HCT116 (cell line): ENCODE results near the gene CTDSPL2. TPM values are rescaled to one million over a fixed set of nuclear protein-coding genes. Genes with fewer than 3 reads are reported as not detected.
A peak's percentile ranks its signal among the peaks of the same experiment; 100 is the strongest.

ENCODE experiments used
- ATAC-seq: fragments of 200-7000 bp; cut with Tn5 transposase; 2 replicates; pipeline ENCODE4 v1.9.1; 2020; ENCODE audit warnings: mild to moderate bottlenecking, moderate library complexity
- BruUV-seq: library from RNA; stranded (reverse); fragments of 400-500 nt; replicated peaks from 2 replicates; lab custom pipeline; 2021; lab: Mats Ljungman, UMichigan
- CTCF ChIA-PET: fragments of 300-600 bp; sonication (Branson Sonifier 250); formaldehyde crosslinking; loops from one replicate; lab custom pipeline; 2021; ENCODE audit warnings: antibody characterized with exemption; lab: Charles Lee
- POLR2A ChIA-PET: fragments of 300-600, 350-600 bp; sonication (Branson Sonifier 250); formaldehyde crosslinking; loops from one replicate; lab custom pipeline; 2021; ENCODE audit warnings: antibody characterized with exemption; lab: Charles Lee
- RAD21 ChIA-PET, 2 experiments: fragments of 300-600 bp; sonication (Branson Sonifier 250); formaldehyde crosslinking; loops; one replicate each; lab custom pipeline; 2023; ENCODE audit warnings: low total read pairs in 2 of 2; ENCODE audit not compliant: uncharacterized antibody in 2 of 2, unreplicated experiment in 2 of 2, low non-redundant PET in 1 of 2; lab: Charles Lee
- DNase-seq: peaks from one replicate; pipeline ENCODE4 v3.0.0-alpha.2; 2010; ENCODE audit warnings: low read depth, low spot score
- H2AFZ ChIP-seq: fragments of 200-600 bp; shearing (Covaris generic), sonication (generic); 2 replicates; pipeline ENCODE4 v1.6.1; 2017; ENCODE audit warnings: low read depth, mixed run types, mixed read lengths, antibody characterized with exemption, low read length; ENCODE audit not compliant: poor library complexity, severe bottlenecking
- H3K27ac ChIP-seq: 2 replicates; pipeline ENCODE4 v1.5.1; 2012; ENCODE audit warnings: low read depth, low read length
- H3K27me3 ChIP-seq: fragments of 200-600 bp; sonication (generic); 2 replicates; pipeline ENCODE4 v1.6.1; 2016; ENCODE audit warnings: mixed run types, low read length, mixed read lengths; ENCODE audit not compliant: insufficient read depth
- H3K36me3 ChIP-seq, 2 experiments: fragments of 200-500 bp in 1 of 2; fragments of 200-600 bp in 1 of 2; sonication (Bioruptor generic) in 1 of 2; sonication (generic) in 1 of 2; 2 replicates each; pipeline versions ENCODE4 v1.5.1 to v1.6.1; 2014 to 2016; ENCODE audit warnings: low read length in 2 of 2, inconsistent platforms in 1 of 2, mixed read lengths in 1 of 2, mixed run types in 1 of 2; ENCODE audit not compliant: insufficient read depth in 2 of 2, control insufficient read depth in 1 of 2
- H3K4me1 ChIP-seq, 2 experiments: fragments of 200-600 bp in 1 of 2; sonication (generic) in 1 of 2; 2 replicates each; pipeline versions ENCODE4 v1.5.1 to v1.6.1; 2012 to 2017; ENCODE audit warnings: low read length in 2 of 2, inconsistent platforms in 1 of 2, mild to moderate bottlenecking in 1 of 2, mixed read lengths in 1 of 2, mixed run types in 1 of 2, moderate library complexity in 1 of 2; ENCODE audit not compliant: insufficient read depth in 2 of 2, control insufficient read depth in 1 of 2
- H3K4me2 ChIP-seq: fragments of 200-600 bp; sonication (generic); 2 replicates; pipeline ENCODE4 v1.6.1; 2017; ENCODE audit warnings: mixed run types, low read length, mixed read lengths
- H3K4me3 ChIP-seq, 2 experiments: fragments of 200-600 bp in 1 of 2; sonication (generic) in 1 of 2; replicated peaks in 1 of 2; 2 replicates each; pipeline ENCODE4 v1.5.1; 2011 to 2016; ENCODE audit warnings: low read length in 2 of 2, control low read depth in 1 of 2, low read depth in 1 of 2, mild to moderate bottlenecking in 1 of 2, mixed read lengths in 1 of 2, mixed run types in 1 of 2
- H3K79me2 ChIP-seq: fragments of 200-600 bp; sonication (generic); 2 replicates; pipeline ENCODE4 v1.6.1; 2017; ENCODE audit warnings: mild to moderate bottlenecking, mixed run types, low read length, moderate library complexity, mixed read lengths; ENCODE audit not compliant: insufficient read depth
- H3K9ac ChIP-seq: fragments of 200-600 bp; sonication (generic); 2 replicates; pipeline ENCODE4 v1.6.1; 2016; ENCODE audit warnings: low read length, mixed read lengths
- H3K9me2 ChIP-seq: fragments of 200-600 bp; sonication (generic), shearing (Covaris generic); 2 replicates; pipeline ENCODE4 v1.6.1; 2017; ENCODE audit warnings: mixed run types, mild to moderate bottlenecking, moderate library complexity; ENCODE audit not compliant: insufficient read depth
- H3K9me3 ChIP-seq, 2 experiments: fragments of 200-500 bp in 1 of 2; fragments of 200-600 bp in 1 of 2; sonication (Bioruptor generic) in 1 of 2; sonication (generic) in 1 of 2; 2 replicates each; pipeline ENCODE4 v1.6.1; 2014 to 2017; ENCODE audit warnings: low read length in 2 of 2, mixed read lengths in 2 of 2, inconsistent platforms in 1 of 2, low read depth in 1 of 2, mild to moderate bottlenecking in 1 of 2, mixed run types in 1 of 2, moderate library complexity in 1 of 2; ENCODE audit not compliant: control insufficient read depth in 1 of 2, insufficient read depth in 1 of 2
- H4K20me1 ChIP-seq: fragments of 200-600 bp; sonication (generic), shearing (Covaris generic); 2 replicates; pipeline ENCODE4 v1.6.1; 2017; ENCODE audit warnings: mixed run types, mild to moderate bottlenecking, moderate library complexity; ENCODE audit not compliant: insufficient read depth
- CBX3 ChIP-seq: IDR thresholded peaks from 2 replicates; pipeline ENCODE4 v1.6.1; 2012; ENCODE audit warnings: low read depth
- EZH2 ChIP-seq: fragments of 200-600 bp; sonication (generic); IDR thresholded peaks from 2 replicates; pipeline ENCODE4 v1.6.1; 2017; ENCODE audit warnings: antibody characterized with exemption, mixed run types
- EZH2phosphoT487 ChIP-seq: fragments of 200-600 bp; IDR thresholded peaks from 2 replicates; pipeline ENCODE4 v1.6.1; 2018; ENCODE audit warnings: antibody characterized with exemption, borderline replicate concordance
- FOSL1 ChIP-seq: IDR thresholded peaks from 2 replicates; pipeline ENCODE4 v1.6.1; 2012; ENCODE audit warnings: low read depth
- JUND ChIP-seq: IDR thresholded peaks from 2 replicates; pipeline ENCODE4 v1.6.1; 2012
- POLR2A ChIP-seq: IDR thresholded peaks from 2 replicates; pipeline ENCODE4 v1.7.0; 2011; ENCODE audit warnings: borderline replicate concordance; ENCODE audit not compliant: insufficient read depth, insufficient read length; ENCODE audit errors: extremely low read depth
- POLR2AphosphoS5 ChIP-seq: IDR thresholded peaks from 2 replicates; pipeline ENCODE4 v1.6.1; 2011; ENCODE audit warnings: mild to moderate bottlenecking, low read depth, low read length, moderate library complexity
- SIN3A ChIP-seq: IDR thresholded peaks from 2 replicates; pipeline ENCODE4 v1.6.1; 2012; ENCODE audit warnings: low read depth
- SP1 ChIP-seq: IDR thresholded peaks from 2 replicates; pipeline ENCODE4 v1.6.1; 2012; ENCODE audit warnings: low read depth
- SRF ChIP-seq: IDR thresholded peaks from 2 replicates; pipeline ENCODE4 v1.6.1; 2012; ENCODE audit warnings: low read depth
- ZFX ChIP-seq: fragments of 450-650 bp; IDR thresholded peaks from 2 replicates; pipeline ENCODE4 v1.6.1; 2017
- ZNF274 ChIP-seq: fragments of 200-500 bp; sonication (Bioruptor generic); IDR thresholded peaks from 2 replicates; pipeline ENCODE4 v1.6.1; 2014; ENCODE audit warnings: mild to moderate bottlenecking, low read depth, low read length, inconsistent platforms
- intact Hi-C: fragments of 100-400 bp; cut with micrococcal nuclease; formaldehyde crosslinking; loops from 2 replicates; pipeline ENCODE4 v1.10.0; 2022
- total RNA-seq: library from RNA; stranded (reverse); gene quantifications from one replicate; pipeline ENCODE4 v1.2.1, GENCODE V29; 2021; ENCODE audit not compliant: unreplicated experiment
- TF ChIP-seq, protein P1 (sequence below): IDR thresholded peaks from 2 replicates; pipeline ENCODE4 v1.6.1; 2012
- TF ChIP-seq, protein P2 (sequence below): IDR thresholded peaks from 2 replicates; pipeline ENCODE4 v1.6.1; 2012
- TF ChIP-seq, protein P3 (sequence below): IDR thresholded peaks from 2 replicates; pipeline ENCODE4 v1.6.1; 2012; ENCODE audit warnings: low read depth
- TF ChIP-seq, protein P4 (sequence below): IDR thresholded peaks from 2 replicates; pipeline ENCODE4 v1.6.1; 2011; ENCODE audit warnings: mild to moderate bottlenecking, low read length, moderate library complexity; ENCODE audit not compliant: insufficient replicate concordance; ENCODE audit errors: extremely low read depth

The CTDSPL2 gene
- total RNA-seq, 1 experiment from 2014 or later: 56.0 TPM

DNA sequence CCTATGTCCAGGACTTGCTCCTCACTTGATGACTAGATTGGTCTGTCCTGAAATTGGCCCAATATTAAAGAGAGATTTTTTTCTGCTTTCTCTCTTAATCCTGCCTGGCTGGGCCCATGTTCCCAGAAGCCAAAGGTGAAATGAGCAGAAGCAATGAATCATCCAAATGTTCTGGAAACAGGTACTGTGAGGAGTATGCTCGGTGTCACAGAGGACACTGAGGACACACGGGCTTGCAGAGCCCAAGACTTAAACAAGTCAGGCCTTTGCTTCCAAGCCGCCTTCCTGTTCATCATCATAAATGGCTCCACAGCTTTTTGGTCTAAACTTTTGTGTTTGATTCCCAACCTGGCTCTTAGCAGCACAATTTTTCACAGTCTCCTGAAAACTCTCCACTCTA is 140.9 kb downstream of the CTDSPL2 start:
- H3K9me2 ChIP-seq: no peaks in the 10 kb centered on the region
- peaks cover 4 to 11% of the 10 kb centered on the region in 2 experiments; a peak in 2 of 4 replicates for H3K9me3 ChIP-seq
- H3K9ac ChIP-seq: no peak overlapping the region
- no peak for ATAC-seq
- intact Hi-C loops: no loop called here
- H3K79me2 ChIP-seq: no peaks in the 10 kb centered on the region
- no peak for DNase-seq
- peaks cover 27 to 40% of the 10 kb centered on the region in 2 experiments for H3K36me3 ChIP-seq
- RAD21 ChIA-PET: no interaction called here
- H3K4me3 ChIP-seq: no peak overlapping the region
- H3K27ac ChIP-seq: no peak overlapping the region
- H4K20me1 ChIP-seq: no peaks in the 10 kb centered on the region
- POLR2A ChIA-PET: interaction anchor here (0.7 kb wide), 1 partner anchor 701 kb away, joined by 4 read pairs; no protein-coding TSS in a partner anchor
- H2AFZ ChIP-seq: no peak overlapping the region
- TF ChIP-seq POLR2A (no peak), SIN3A (no peak), POLR2AphosphoS5 (0 out of 2 replicates have a peak, but pooled peaks have one; percentile 21)
- no peaks in the 10 kb centered on the region for H3K4me1 ChIP-seq
- H3K27me3 ChIP-seq: no peaks in the 10 kb centered on the region
- BruUV-seq: no TSS peak
- CTCF ChIA-PET: no interaction called here
- H3K4me2 ChIP-seq: no peak overlapping the region

DNA sequence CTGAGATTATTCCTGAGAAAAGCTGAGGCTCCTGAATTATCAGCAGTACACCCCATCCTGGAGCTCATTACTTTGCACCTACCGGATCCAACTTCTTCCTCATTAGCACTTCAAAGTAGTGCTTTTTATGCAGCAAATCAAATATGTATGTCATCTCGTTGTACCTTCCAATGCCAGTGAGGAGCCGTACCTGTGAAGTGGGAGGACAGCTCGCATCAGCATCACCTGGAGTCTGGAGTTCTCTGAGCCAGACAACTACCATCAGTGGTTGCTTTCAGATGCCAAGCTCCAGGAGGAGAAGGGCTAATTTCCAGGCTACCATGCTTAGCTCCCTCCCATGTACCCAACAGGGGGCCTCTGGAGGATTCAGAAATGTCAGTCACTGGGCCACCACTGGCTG is 141.9 kb downstream of the CTDSPL2 start:
- no peak overlapping the region for H3K9ac ChIP-seq
- no peaks in the 10 kb centered on the region for H3K4me1 ChIP-seq
- H3K79me2 ChIP-seq: no peaks in the 10 kb centered on the region
- ATAC-seq (no peak), DNase-seq (no peak)
- H3K9me2 ChIP-seq: no peaks in the 10 kb centered on the region
- ChIA-PET CTCF (no interaction called here), POLR2A (interaction anchor here (0.7 kb wide), 1 partner anchor 1059 kb away, joined by 3 read pairs; no protein-coding TSS in a partner anchor), RAD21 (no interaction called here)
- H4K20me1 ChIP-seq: no peaks in the 10 kb centered on the region
- BruUV-seq: TSS peak; percentile 24
- H3K4me3 ChIP-seq: no peak overlapping the region
- H3K27me3 ChIP-seq: no peaks in the 10 kb centered on the region
- no peak overlapping the region for H3K27ac ChIP-seq
- H3K36me3 ChIP-seq: peaks cover 18 to 30% of the 10 kb centered on the region in 2 experiments
- no peak overlapping the region for H2AFZ ChIP-seq
- H3K9me3 ChIP-seq: peaks cover 2 to 8% of the 10 kb centered on the region in 2 experiments; a peak in 2 of 4 replicates
- intact Hi-C loops: no loop called here
- no peak overlapping the region for H3K4me2 ChIP-seq
- TF ChIP-seq EZH2 (no peak), FOSL1 (no peak), SP1 (no peak), SIN3A (no peak), SRF (no peak), POLR2AphosphoS5 (no peak), EZH2phosphoT487 (no peak), ZNF274 (no peak), ZFX (no peak), JUND (no peak), POLR2A (no peak), CBX3 (no peak)
- TF ChIP-seq, protein P1, sequence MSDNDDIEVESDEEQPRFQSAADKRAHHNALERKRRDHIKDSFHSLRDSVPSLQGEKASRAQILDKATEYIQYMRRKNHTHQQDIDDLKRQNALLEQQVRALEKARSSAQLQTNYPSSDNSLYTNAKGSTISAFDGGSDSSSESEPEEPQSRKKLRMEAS: no peak
- TF ChIP-seq, protein P2, sequence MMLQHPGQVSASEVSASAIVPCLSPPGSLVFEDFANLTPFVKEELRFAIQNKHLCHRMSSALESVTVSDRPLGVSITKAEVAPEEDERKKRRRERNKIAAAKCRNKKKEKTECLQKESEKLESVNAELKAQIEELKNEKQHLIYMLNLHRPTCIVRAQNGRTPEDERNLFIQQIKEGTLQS: no peak
- TF ChIP-seq, protein P3, sequence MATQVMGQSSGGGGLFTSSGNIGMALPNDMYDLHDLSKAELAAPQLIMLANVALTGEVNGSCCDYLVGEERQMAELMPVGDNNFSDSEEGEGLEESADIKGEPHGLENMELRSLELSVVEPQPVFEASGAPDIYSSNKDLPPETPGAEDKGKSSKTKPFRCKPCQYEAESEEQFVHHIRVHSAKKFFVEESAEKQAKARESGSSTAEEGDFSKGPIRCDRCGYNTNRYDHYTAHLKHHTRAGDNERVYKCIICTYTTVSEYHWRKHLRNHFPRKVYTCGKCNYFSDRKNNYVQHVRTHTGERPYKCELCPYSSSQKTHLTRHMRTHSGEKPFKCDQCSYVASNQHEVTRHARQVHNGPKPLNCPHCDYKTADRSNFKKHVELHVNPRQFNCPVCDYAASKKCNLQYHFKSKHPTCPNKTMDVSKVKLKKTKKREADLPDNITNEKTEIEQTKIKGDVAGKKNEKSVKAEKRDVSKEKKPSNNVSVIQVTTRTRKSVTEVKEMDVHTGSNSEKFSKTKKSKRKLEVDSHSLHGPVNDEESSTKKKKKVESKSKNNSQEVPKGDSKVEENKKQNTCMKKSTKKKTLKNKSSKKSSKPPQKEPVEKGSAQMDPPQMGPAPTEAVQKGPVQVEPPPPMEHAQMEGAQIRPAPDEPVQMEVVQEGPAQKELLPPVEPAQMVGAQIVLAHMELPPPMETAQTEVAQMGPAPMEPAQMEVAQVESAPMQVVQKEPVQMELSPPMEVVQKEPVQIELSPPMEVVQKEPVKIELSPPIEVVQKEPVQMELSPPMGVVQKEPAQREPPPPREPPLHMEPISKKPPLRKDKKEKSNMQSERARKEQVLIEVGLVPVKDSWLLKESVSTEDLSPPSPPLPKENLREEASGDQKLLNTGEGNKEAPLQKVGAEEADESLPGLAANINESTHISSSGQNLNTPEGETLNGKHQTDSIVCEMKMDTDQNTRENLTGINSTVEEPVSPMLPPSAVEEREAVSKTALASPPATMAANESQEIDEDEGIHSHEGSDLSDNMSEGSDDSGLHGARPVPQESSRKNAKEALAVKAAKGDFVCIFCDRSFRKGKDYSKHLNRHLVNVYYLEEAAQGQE: no peak
- TF ChIP-seq, protein P4, sequence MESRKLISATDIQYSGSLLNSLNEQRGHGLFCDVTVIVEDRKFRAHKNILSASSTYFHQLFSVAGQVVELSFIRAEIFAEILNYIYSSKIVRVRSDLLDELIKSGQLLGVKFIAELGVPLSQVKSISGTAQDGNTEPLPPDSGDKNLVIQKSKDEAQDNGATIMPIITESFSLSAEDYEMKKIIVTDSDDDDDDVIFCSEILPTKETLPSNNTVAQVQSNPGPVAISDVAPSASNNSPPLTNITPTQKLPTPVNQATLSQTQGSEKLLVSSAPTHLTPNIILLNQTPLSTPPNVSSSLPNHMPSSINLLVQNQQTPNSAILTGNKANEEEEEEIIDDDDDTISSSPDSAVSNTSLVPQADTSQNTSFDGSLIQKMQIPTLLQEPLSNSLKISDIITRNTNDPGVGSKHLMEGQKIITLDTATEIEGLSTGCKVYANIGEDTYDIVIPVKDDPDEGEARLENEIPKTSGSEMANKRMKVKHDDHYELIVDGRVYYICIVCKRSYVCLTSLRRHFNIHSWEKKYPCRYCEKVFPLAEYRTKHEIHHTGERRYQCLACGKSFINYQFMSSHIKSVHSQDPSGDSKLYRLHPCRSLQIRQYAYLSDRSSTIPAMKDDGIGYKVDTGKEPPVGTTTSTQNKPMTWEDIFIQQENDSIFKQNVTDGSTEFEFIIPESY: no peak
